GM21423 (cell line): ENCODE results near the gene XPO6.

ENCODE experiments used
- ATAC-seq: cut with Tn5 transposase; IDR thresholded peaks from one replicate; pipeline ENCODE4 v1.9.1; 2021; ENCODE audit warnings: mild to moderate bottlenecking, moderate library complexity; ENCODE audit not compliant: unreplicated experiment

Gene XPO6

GRCh38 chr16:28208824-28209223, 2.9 kb downstream of the XPO6 start:
- ATAC-seq, result no peak

GRCh38 chr16:28208131-28208530, 3.6 kb downstream of the XPO6 start:
- no peak for ATAC-seq

- ATAC-seq, result no peak
Observed at GRCh38 chr16:28207399-28207798, 4.4 kb downstream of the XPO6 start.

GRCh38 chr16:28205974-28206373, 5.8 kb downstream of the XPO6 start:
- no peak for ATAC-seq

- no peak for ATAC-seq
Observed at GRCh38 chr16:28205117-28205899, 6.5 kb downstream of the XPO6 start.

- ATAC-seq, result no peak
Observed at GRCh38 chr16:28204622-28205021, 7.1 kb downstream of the XPO6 start.

- ATAC-seq, result no peak
Observed at GRCh38 chr16:28204204-28204603, 7.6 kb downstream of the XPO6 start.

GRCh38 chr16:28202147-28202746, 9.5 kb downstream of the XPO6 start:
- ATAC-seq, result no peak

- ATAC-seq, result no peak
Observed at GRCh38 chr16:28200661-28201060, 11.1 kb downstream of the XPO6 start.

- no peak for ATAC-seq
Observed at GRCh38 chr16:28196387-28196987, 15.3 kb downstream of the XPO6 start.

GRCh38 chr16:28195859-28196258, 15.9 kb downstream of the XPO6 start:
- ATAC-seq, result no peak

GRCh38 chr16:28193530-28194423, 18.0 kb downstream of the XPO6 start:
- ATAC-seq, result peak; percentile 20

GRCh38 chr16:28192806-28193529, 18.8 kb downstream of the XPO6 start:
- ATAC-seq, result peak; percentile 50

- no peak for ATAC-seq
Observed at GRCh38 chr16:28191364-28191960, 20.3 kb downstream of the XPO6 start.

- ATAC-seq, result no peak
Observed at GRCh38 chr16:28189245-28189644, 22.5 kb downstream of the XPO6 start.

GRCh38 chr16:28188085-28188916, 23.5 kb downstream of the XPO6 start:
- ATAC-seq, result peak; percentile 69

GRCh38 chr16:28187595-28188004, 24.2 kb downstream of the XPO6 start:
- peak; percentile 39 for ATAC-seq

GRCh38 chr16:28186752-28187151, 25.0 kb downstream of the XPO6 start:
- no peak for ATAC-seq

- no peak for ATAC-seq
Observed at GRCh38 chr16:28185696-28186095, 26.1 kb downstream of the XPO6 start.
